Measurements from ENCODE around the gene MPHOSPH9.

Gene MPHOSPH9

DNA sequence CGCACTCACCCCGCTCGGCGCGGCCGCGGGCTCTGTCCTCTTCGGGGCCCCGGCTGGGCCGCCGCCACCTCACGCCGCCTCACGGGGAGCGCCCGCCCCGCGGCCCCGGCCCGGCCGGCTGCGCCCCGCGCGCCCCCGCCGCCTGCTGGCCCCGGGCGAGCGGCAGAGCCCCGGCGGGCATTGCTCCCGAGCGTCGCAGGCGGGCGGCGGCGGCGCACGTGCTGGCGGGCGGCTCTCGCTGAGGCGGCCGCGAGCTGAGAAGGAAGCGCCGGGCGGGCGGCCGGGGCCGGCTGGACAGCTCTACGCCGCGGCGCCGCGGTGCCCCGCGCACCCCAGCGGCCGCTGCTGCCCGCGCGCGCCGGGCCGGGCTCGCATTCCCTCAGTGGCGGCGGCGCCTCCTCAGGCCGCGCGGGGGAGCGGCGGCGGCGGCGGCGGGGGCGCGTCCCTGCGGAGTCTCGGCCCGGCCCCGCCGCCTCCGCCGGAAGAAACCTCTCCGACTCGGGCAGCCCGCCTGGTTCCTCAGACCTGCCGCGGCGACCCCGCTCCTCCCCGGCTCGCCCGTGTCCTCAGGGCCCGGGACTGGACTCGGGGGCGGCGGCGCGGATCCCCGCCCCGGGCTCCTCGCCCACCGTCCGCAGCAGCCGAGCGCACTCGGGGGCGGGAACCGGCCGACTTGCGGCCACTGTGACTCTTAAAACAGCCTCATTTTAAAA is 82.0 kb downstream of the MPHOSPH9 start, which contains the start of gene PITPNM2:
Gene PITPNM2 (minus strand): TSS at position 347 of the 713 bp plus-strand sequence. CDS start 116,500 bp downstream, outside the sequence.
- peak; percentile 17 to 32 for DNase-seq (ENCODE audit: extremely low read depth in 1 of 2, low read depth in 1 of 2)

DNA sequence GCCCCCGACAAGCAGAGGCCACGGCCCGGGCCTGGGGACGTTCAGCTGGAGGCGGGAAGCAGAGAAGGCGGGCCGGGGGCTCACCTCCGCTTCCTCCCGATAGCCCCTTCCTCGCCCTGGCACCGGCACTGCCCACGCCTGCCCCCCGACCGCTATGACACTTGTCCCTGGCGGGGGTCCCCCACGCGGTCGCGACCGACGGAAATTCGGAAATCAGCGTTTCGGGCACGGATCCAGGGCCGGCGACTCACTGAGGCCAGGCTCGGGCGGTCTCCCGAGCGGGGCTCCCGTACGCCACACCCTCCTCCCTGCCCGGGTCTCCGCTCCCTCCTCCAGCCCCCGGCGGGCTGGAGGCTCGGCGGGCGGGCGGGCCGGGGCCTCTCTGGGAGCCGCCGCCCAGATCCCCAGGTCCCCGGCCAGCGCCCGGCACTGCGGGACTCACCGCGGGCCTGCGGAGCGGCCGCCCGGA is 82.6 kb downstream of the MPHOSPH9 start:
- DNase-seq (ENCODE audit: extremely low read depth in 1 of 2, low read depth in 1 of 2): peak in 1 of 2 donors; percentile 6

DNA sequence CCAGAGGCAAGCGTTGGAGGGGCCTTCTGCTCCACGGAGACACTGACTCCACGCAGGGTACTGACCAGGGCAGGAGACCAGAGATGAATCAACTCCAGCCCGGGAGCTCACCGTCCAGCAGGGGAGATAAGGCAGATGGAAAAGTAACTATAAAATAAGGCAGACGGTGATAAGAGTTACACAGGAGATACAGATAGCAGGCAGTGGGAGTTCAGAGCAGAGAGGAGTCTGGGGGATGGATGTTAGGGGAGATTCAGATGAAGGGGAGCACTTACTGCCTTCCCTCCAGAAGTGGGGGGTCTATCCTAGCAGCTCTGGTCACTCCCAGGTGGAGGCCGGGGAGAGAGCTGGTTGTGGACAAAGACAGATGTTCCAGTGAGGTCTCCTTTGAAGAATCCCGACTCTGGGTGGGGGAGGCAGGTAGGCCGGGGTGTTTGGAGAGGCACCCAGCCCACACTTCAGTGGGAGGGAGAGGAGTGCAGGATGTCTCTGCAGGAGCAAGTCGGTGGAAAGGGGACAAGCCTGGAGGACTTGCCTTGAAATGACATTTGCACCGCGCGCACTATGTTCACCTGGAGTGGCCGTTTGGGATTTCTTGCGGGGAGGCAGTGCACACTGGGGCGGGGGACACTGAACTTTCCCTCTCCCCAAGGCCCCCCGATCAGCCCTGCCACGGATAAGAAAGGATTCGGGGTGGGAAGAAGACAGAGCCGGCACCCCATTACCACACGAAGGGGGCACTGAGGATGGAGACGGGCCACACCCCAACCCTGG is 83.3 kb downstream of the MPHOSPH9 start:
- DNase-seq (ENCODE audit: extremely low read depth in 1 of 2, low read depth in 1 of 2): no peak

DNA sequence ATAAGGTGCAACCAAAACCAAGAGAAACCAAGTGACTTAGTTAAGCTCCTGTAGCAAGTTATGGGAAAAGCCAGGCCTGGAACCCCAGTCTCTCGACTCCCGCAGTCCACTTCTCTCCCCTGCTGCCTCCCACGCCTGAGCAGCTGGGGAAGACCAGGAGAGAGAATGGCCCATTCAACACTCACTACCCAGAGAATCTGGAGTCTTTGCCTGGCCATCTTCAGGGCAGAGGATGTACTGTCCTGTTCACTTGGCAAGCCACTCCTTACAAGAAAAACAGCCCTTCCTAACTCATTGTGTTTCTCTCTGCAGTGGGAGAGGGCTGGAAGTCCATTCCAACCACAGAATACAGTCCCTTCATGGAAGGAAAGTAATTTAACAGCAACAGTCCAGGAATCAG is 83.9 kb downstream of the MPHOSPH9 start:
- DNase-seq (ENCODE audit: extremely low read depth in 1 of 2, low read depth in 1 of 2): no peak

DNA sequence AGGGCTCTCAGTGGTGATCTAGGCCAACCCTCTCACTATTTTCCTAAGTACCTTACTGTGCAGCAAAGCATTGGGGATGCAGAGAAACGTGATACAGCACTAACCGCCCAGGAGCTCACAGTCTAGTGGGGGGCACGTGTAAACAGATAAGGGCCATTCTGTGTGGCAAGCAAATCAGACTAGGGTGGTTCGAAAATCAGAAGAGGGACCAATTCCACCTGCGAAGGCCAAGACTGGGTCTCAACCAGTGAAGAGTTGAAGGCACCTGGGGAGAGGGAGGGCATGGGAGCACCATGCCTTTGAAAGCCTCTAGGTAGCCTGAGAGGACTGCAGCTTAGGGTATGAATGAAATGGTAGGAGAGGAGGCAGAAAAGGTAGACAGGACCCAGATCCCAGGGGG is 84.3 kb downstream of the MPHOSPH9 start:
- no peak for DNase-seq (ENCODE audit: extremely low read depth in 1 of 2, low read depth in 1 of 2)

- DNase-seq (ENCODE audit: extremely low read depth in 1 of 2, low read depth in 1 of 2): no peak
Measured at GRCh38 chr12:123148223-123148622, 84.7 kb downstream of the MPHOSPH9 start.

DNA sequence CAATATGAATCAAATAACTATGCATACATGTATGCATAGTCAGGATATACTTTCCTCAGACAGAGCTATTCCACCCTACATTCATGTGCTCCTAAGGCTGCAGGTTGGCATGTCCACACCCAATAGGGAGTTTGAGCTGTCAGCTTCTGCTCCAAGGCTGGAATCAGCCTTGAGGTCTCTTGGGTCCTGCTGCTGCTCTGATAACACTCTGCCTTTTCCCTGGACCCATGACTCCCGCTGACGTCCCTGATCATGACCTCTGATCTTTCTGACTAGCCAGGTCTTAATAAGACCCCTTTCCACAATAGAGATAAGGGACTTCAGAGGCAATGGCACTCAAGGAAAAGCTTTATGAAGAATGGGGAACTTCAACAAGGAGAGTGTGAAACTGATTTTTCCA is 87.7 kb downstream of the MPHOSPH9 start:
- DNase-seq (ENCODE audit: extremely low read depth in 1 of 2, low read depth in 1 of 2): no peak

DNA sequence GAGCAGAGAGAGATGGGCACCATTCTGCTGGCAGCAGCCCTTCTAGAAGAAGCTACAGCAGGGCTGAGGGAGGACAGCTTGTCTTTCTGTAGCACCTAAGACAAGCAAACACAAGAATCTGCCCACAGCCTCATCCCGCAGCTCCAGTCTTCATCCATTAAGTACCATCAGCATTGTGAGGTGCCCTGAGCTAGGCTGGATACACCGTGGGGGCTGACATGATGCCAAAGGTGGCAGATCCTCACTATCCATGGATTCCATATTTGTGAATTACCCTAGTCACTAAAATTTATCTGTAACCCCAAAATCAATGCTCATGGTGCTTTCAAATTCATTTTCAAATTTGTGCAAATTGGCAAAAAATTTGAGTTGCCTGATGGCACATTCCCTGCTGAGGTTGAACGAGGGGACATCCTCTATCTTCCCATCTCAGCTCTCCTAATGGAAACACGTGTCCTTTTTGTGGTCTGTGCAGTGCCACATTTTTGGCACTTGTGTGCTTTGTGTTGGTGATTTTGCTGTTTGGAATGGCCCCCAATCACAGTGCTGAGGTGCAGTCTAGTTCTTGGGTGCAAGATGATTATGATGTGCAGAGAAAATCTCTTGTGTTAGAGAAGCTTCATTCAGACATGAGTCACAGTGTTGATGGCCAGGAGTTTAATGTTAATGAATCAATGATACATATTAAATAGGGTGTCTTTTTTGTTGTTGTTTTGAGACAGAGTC is 89.0 kb downstream of the MPHOSPH9 start:
- DNase-seq (ENCODE audit: extremely low read depth in 1 of 2, low read depth in 1 of 2): no peak

DNA sequence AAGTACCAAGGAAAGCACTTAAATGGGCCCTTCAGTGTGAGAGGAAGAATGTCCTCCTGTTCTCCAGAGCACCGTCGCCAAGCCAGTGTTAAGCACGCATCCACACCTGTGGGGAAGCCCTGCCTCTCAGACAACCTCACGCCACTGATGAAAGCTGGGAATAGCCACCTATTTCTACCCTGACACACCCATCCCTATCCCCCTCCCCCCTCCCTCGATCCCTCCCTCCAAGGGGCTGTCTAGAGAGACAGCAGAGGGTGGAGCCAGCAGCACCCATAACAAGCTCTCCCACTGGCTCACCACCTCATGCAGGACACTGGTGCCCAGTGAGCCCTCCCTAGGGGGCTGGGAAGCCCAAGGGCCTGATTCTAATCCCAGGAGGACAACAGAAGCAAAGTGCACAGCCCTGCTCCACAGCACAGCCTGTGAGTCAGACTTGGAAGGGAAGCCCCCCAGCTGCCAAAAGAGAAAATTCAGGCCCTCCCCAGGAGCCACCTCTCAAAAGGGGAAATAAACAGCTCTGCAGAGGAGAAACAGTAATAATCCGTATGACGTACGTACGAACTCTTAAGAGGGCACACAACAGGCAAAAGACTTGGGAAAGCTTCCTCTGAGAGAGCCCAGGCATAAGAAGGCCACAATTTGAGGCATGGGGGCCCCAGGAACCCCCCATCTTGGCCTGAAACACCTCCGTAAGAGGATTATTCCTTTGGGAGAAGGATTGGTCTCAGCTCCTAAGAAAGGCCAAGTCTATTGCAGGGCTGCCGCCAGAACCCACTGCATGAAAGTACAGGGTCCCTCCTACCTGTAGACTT is 89.8 kb downstream of the MPHOSPH9 start:
- DNase-seq (ENCODE audit: extremely low read depth in 1 of 2, low read depth in 1 of 2): no peak

- DNase-seq (ENCODE audit: extremely low read depth in 1 of 2, low read depth in 1 of 2): no peak
Measured at GRCh38 chr12:123142518-123142840, 90.5 kb downstream of the MPHOSPH9 start.

DNA sequence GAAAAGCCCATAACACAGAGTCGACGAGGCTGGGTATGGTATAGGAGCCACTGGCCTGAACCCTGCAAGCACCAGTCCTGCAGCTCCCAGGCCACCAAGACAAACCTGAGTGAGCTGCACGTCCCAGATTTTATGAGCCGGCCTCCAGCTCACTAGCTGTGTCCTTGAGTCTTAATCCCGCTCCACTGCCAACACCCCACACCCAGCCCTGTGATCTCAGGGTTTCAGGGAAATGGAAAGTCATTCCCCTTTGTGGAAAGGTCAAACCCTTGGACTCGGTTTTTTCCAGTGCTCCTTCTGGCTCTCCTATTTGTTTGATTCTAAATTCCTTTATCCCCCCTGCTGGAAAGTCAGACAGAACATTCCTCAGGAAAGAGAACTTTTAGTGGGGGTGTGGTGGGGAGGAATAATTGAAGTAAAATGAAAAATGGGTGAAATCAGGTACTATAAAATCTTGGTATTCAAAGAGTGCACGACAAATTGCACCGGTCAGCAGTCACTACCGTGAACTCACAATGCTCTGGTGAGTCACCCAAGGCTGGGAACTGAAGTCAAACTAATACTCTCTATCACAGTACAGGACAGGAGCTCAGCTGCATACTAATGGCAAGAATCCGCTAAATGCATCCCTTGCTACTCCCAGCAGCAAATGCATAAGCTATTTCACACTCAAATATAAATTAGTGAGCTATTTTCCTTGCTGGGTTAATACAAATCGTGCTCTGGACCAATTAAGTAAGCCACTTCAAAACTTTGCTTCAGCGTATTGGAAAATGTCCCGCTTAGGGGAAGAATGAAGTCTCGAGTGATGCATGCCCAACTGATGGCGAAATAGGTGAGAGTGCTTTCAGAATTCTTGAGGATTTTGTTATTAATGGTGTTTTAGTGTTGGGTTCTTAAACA is 91.1 kb downstream of the MPHOSPH9 start:
- DNase-seq (ENCODE audit: extremely low read depth in 1 of 2, low read depth in 1 of 2): no peak

- DNase-seq (ENCODE audit: extremely low read depth in 1 of 2, low read depth in 1 of 2): no peak
Measured at GRCh38 chr12:123140676-123141614, 92.0 kb downstream of the MPHOSPH9 start.

GRCh38 chr12:123139926-123140675 is 92.8 kb downstream of the MPHOSPH9 start:
- DNase-seq (ENCODE audit: extremely low read depth in 1 of 2, low read depth in 1 of 2): no peak

GRCh38 chr12:123135688-123136087 is 97.3 kb downstream of the MPHOSPH9 start:
- no peak for DNase-seq (ENCODE audit: extremely low read depth in 1 of 2, low read depth in 1 of 2)

DNA sequence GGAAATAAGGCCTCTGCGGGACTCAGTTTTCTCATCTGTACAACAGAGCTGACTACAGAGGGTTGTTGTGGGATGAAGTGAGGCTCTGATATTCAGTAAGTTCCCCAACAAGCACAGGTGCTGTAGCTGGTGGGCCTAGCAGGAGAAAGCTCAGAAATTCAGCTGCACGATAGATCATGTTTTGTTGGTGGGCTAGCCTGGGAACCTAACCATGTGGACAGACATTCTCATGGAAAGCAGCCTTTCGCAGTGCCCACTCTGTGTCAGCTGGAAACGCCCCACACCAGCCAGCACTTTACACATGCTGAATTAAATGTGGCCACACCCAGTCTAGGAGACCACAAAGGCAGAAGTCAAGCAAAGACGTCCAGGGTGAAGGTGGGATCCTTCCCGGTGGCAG is 98.1 kb downstream of the MPHOSPH9 start:
- DNase-seq (ENCODE audit: extremely low read depth in 1 of 2, low read depth in 1 of 2): no peak

DNA sequence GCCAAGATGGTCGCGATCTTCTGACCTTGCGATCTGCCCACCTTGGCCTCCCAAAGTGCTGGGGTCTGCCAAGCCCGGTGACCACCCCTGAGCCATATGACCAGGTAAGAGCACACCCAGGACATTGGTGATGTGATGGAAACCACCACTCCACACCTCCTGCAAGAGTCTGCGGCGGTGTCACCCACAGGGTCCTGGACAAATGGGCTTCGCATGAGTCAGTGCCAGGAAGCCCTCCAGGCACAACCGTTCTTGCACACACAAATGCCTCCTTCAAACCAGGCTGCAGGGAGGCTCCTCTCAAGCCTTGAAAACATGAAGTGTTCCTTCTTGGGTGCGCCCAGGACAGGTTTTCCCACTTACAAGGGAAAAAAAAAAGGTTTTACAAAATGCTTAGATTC is 98.7 kb downstream of the MPHOSPH9 start:
- DNase-seq (ENCODE audit: extremely low read depth in 1 of 2, low read depth in 1 of 2): no peak

GRCh38 chr12:123133701-123134100 is 99.2 kb downstream of the MPHOSPH9 start:
- DNase-seq (ENCODE audit: extremely low read depth in 1 of 2, low read depth in 1 of 2): no peak

Data from stimulated activated CD8-positive, alpha-beta memory T cell treated with anti-CD3 and anti-CD28 coated beads, Interleukin-7, amount 100 ng/mL, for 48 hours (primary cell).